GM18951 (cell line): ENCODE results near the gene CELF4.
"Not testable (repeated sequence)": the region's sequence is repeated elsewhere in the genome, so short reads cannot be mapped to it uniquely, and the experiment has no call there.

Experiments
- POLR2A ChIP-seq: IDR thresholded peaks from 4 replicates; pipeline ENCODE4 v1.6.1; 2011; ENCODE audit warnings: mild to moderate bottlenecking; ENCODE audit not compliant: insufficient read length, insufficient read depth; ENCODE audit errors: extremely low read depth
- in situ Hi-C: fragments of 300-500 bp; cut with MboI; formaldehyde crosslinking; loops from one replicate; pipeline ENCODE4 v1.12.0; 2022; ENCODE audit warnings: low sequenced_read_pairs, mixed read lengths, inconsistent platforms; ENCODE audit not compliant: unreplicated experiment

CELF4 gene

GRCh38 chr18:37482433-37482832 is 83.2 kb downstream of the CELF4 start:
- in situ Hi-C loops: no loop called here
- TF ChIP-seq POLR2A: no peak

GRCh38 chr18:37482002-37482401 is 83.6 kb downstream of the CELF4 start:
- TF ChIP-seq POLR2A: no peak
- in situ Hi-C loops: no loop called here

GRCh38 chr18:37481491-37481890 is 84.1 kb downstream of the CELF4 start:
- in situ Hi-C loops: no loop called here
- TF ChIP-seq POLR2A: no peak

GRCh38 chr18:37481072-37481471 is 84.5 kb downstream of the CELF4 start:
- no peak for TF ChIP-seq POLR2A
- in situ Hi-C loops: no loop called here

- in situ Hi-C loops: no loop called here
- no peak for TF ChIP-seq POLR2A
Observed at GRCh38 chr18:37476611-37477295, 88.8 kb downstream of the CELF4 start.

GRCh38 chr18:37476182-37476581 is 89.4 kb downstream of the CELF4 start:
- TF ChIP-seq POLR2A: no peak
- in situ Hi-C loops: no loop called here

- no peak for TF ChIP-seq POLR2A
- in situ Hi-C loops: no loop called here
Observed at GRCh38 chr18:37473195-37473840, 92.3 kb downstream of the CELF4 start.

- in situ Hi-C loops: no loop called here
- no peak for TF ChIP-seq POLR2A
Observed at GRCh38 chr18:37471637-37472036, 94.0 kb downstream of the CELF4 start.

- TF ChIP-seq POLR2A: no peak
- in situ Hi-C loops: no loop called here
Observed at GRCh38 chr18:37470986-37471385, 94.6 kb downstream of the CELF4 start.

- in situ Hi-C loops: no loop called here
- no peak for TF ChIP-seq POLR2A
Observed at GRCh38 chr18:37467002-37467662, 98.5 kb downstream of the CELF4 start.

GRCh38 chr18:37465958-37466357 is 99.6 kb downstream of the CELF4 start:
- in situ Hi-C loops: no loop called here
- no peak for TF ChIP-seq POLR2A

- in situ Hi-C loops: no loop called here
- no peak for TF ChIP-seq POLR2A
Observed at GRCh38 chr18:37464257-37464656, 101.3 kb downstream of the CELF4 start.

GRCh38 chr18:37461329-37461728 is 104.3 kb downstream of the CELF4 start:
- in situ Hi-C loops: not testable (repeated sequence)

- no peak for TF ChIP-seq POLR2A
- in situ Hi-C loops: no loop called here
Observed at GRCh38 chr18:37460604-37461003, 105.0 kb downstream of the CELF4 start.

GRCh38 chr18:37458697-37459096 is 106.9 kb downstream of the CELF4 start:
- in situ Hi-C loops: no loop called here
- TF ChIP-seq POLR2A: no peak
